Measurements from ENCODE around the gene WWP2.

GRCh38 chr16:69936751-69937211, 174.6 kb downstream of the WWP2 start:
- TF ChIP-seq CTCF (conservative IDR thresholded peaks at IDR 0.05; ENCODE audit: low read length) (no peak), EZH2phosphoT487 (IDR thresholded peaks at IDR 0.05; ENCODE audit: borderline replicate concordance) (no peak)
